Measurements from ENCODE around the gene ANKRD39.

ANKRD39 gene

DNA sequence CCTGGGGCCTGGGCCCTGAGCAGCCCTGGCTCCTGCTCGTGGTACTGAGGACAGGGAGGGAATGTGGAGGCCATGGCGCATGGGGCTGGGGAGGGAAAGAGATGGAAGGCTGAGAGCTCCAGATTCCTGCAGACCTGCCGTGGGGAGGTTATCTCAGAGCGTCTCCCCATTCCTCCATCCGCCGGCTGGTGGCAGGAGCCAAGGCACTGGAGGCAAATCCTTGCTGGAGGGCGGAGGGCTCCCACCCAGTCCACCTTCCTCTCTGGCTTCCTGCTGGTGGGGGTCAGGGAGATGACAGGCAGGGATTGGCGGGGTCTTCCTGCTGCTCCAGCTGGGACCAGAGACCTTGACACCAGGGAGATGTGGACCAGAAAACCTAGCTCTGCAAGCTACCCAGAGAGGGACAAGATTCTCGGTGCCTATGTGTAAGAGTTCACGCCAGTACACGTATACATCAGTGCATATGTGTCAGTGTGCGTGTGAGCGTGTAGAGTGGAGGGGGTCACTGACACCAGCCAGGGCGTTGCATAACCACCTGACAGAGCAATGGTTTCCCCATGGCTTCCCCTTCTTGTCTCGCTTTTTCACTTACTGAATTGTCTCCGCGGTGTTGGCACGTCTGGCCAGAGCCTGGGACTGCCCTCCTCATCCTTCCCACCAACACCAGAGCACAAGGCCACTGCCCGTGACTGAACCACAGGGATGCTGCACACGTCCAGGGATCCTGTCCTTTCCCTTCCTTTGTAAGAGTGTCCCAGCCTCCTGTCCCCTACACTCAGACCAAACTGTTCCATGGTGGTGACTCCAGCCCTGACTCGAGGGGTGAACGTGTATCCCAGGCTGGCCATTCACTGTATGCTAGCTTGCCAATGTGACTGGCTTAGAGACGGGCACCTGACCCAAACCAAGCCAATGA is 27.9 kb upstream of the ANKRD39 start:
- DNase-seq, result no peak

DNA sequence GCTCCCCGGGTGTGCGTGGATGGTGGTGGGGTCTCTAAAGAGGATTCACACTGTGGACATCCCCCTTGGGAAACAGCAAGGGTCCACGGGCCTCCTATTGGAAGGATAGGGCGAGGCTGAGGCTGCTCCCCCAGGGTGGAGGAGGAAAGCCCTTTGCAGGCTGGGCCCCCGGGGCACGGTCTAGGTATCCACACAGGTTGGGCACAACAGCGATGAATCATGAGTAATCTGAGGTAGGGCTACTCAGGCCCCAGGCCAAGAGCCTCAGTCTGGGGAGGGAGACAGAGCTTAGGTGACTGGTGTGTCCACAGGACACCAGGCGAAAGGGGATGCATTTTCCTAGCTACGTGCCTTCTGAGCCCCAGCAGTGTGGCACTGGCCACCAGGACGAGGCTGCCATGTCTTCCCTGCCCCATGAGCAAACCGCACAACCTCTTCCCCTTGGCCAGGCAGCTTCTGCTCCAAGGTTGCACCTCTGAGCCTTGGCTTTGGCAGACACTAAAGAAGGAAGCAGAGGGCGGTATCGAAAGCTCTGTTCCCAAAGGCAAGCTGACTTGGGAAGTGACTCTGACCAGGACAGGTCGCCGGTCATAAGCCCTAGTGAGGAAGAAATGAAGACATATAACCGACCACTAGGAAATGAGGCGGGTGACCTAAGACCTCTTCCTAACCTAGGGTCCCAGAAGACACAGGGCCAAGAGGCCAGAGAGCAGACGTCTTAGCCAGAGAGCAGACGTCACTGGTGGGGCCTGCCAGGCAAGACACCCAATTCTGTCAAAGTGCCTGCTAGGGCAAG is 26.7 kb upstream of the ANKRD39 start:
- no peak for DNase-seq

DNA sequence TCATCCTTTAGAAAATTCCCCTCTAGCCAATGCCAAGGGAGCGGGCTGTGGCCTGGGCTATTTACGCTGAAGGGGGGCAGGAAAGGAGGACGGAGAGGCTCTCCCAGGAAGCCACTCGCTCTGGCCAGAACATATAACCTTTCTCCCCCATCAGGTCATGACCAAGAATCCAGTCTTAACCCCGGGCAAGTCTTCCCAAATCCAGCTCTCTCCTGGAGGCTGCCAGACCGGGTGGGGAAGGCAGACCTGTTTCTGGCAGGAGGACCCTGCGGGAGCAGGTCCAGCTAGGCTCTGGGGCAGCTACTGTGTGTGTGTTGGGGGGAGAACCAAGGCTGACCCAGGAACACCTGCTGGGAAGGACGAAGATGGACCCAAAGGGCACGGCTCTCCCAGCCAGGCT is 25.5 kb upstream of the ANKRD39 start:
- DNase-seq, result no peak

DNA sequence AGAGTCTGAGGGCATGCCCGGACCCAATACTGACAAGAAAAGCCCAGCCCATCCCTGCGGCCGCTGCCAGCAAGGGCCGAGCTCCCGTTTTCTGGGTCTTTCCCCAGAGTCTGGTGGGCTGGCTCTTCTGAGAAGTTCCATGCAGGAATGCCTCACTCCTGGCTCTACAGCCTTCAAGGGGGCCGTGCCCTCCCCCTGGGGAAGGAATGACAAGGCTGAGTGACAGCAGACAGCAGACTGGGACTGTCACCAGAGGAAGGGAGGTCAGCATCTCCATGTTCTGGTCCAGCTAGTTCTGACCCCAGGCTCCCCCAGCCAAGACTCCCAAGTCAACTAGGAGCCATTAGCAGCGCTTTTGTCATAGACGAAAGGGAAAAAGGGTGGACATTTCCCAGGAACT is 25.1 kb upstream of the ANKRD39 start:
- DNase-seq, result no peak

DNA sequence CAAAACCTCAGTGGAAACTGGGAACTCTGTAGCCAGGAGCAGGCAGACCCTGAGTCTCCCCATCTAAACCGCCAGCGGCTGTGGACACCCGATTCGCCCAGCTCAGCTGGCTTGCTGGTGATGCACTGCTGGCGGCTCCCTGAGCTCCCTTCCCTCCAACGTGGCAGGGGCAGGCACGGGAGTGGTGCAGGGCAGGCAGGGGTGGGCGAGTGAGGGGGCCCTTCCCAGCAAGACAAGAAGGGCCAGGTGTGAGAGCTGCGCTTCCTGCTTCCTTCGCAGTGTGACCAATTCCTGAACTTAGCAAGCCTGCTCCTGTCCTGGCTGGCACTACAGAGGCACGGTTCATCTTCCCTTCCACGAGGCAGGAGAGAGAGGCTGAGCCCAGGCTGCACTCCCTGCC is 24.4 kb upstream of the ANKRD39 start:
- DNase-seq, result no peak

DNA sequence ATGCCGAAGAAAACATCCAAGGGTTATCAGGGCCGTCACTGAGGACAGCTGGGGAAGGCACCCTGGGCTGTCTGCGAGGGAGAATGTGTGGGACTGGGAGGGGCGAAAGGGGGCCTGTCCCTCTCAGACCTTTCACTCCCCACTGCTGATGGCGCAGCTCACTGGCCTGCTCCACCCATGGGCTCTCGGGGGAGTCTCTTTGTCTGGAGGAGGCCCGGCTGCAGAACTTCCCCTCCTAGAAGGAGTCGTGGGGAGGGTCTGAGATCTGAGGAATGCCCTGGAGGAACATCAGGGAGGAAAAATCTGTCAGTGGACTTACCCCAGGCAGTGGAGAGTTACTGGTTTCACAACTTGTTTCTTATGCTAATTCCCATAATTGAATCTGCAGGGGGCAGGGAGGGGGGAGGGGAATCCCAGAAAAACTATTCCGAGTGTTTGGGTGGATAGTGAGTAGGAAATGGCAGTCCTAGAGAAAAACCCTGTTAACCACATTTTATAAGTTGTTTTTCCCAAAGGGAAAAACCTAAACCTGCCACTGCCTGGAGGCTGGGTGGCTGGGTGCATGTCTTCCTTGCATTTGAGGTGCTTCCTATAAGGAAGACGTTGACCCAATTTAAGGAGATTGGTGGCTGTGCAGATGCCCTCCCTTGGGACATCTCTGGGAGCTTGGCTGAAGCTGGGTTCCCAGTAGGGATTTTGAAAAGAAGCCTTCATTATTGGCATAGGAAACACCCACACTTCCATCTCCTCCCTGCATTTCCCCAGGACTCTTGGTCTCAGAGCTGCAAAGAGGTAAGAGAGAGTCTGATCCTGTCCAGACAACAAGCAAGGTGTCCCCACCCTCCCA is 23.8 kb upstream of the ANKRD39 start:
- DNase-seq, result no peak

DNA sequence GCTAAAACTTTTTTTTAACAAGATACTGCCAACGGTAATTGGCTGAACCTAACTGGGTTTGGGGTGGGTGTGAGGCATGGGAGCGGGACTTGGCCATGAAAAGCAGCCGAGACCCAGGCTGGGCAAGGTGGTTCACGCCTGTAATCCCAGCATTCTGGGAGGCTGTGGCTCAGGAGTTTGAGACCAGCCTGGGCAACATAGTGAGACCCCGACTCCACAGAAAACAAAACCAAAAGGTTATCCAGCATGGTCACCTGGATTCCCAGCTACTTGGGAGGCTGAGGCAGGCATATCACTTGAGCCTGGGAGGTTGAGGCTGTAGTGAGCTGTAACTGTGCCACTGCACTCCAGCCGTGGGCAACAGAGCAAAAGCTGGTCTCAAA is 23.1 kb upstream of the ANKRD39 start:
- DNase-seq, result no peak

DNA sequence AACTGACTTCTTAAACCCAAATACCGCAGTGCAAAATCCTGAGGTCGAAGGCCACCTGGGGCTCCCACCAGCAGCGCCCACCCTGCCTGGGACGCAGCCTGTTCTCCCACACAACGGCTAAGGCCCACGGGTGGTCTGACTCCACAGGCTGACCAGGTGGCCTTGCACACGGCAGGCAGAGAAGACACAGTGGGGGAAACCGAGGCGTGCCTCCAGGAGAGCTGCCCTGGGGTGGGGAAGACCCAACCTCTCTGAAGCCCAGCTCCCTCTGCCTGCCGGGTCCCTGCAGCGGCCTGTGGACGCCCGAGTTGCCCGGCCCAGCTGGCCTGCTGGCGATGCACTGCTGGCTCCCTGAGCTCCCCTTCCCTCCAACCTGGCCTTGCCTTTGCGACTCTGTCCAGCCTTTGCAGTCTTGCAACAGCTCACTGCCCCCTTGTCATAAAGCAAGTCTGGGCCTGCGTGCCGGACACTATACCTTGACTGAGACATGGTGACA is 21.8 kb upstream of the ANKRD39 start:
- no peak for DNase-seq

DNA sequence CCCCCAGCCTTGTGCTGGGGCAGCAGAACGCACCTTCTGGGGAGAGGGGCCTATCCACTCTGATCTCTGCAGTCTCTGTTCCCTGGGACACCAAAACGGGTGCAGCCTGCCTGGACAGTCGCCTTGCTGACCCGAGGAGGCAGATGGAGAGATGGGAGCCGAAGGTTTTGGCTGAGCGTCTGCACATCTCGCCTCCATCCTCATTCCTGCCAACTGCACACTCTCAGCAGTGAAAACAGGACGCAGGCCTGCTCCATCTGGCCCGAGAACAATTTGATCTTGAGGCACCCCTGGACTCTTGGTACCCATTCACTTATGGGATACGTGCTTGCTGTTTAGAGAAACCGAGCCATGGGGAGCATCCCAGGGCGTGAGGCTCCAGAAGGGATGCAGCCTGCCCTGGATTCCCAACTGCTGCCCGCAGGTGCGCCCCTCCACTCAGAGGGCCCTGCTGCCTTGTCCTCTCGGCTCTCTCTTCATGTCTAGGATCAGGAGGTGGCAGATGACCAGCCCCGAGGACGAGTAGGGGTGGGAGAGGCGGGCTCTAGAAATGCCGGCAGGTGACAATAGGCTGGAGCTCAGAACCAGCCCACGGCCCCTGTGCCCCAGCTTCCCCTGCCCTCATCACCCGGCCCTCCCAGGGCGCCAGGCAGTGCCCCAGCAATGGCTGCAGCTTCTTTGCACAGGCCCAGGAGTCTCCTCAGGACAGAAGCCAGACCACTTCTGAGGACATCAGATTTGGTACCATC is 21.2 kb upstream of the ANKRD39 start:
- no peak for DNase-seq

DNA sequence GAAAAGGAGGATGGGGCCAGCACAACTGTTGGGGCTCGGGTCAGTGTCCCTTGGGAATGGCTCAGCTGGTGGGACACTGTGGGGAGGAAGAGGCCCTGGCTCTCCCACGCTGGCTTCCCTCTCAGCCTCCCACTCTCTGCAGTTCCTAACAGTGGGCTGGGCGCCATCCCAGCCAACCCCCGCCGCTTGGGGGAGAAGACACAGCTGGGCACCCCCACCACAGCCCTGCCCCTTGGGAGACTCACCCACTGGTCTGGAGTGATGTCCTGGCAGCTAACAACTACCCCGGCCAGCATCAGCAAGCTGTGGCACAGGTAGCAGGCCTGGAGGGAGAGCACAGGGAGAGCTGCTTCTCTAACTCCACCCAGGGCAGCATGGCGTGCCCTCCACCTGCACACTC is 20.4 kb upstream of the ANKRD39 start:
- DNase-seq, result no peak

DNA sequence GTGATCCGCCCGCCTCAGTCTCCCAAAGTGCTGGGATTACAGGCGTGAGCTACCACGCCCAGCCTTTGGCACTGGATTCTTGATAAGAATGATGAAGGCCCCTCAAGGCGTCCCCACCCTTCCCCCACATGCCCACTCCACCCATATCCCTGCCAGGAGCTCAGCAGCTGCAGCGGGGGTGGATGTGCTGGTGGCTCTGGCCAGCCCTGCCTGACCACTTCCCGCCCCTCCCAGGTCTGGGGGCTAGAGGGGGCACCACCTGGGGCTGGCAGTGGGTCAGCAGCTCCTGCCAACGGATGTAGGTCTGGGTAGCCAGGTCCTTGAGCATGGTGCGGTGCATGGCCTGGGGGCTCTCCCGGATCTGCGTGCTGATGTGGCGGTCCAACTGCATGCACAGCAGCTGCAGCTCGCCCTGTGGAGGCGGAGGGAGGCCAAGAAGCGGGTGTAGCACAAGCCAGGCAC is 19.8 kb upstream of the ANKRD39 start:
- no peak for DNase-seq

DNA sequence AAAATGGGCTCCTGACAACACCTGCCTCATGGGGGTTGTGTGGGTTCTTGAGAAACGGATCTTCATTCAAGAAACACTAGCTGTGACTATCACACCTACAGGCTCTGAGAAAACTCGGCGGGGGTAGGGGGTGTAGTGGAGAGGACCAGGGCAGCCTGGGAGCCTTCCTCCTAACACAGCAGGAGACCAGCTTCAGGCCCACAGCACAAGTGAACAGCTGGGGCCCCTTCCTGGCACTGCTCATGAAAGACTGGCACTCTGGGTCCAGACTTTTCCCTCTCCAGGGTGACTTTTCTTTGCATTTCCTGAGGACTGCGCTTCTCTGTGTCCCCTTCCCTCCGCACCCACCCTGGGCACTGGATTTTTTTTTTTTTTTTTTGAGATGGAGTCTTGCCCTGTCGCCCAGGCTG is 19.2 kb upstream of the ANKRD39 start:
- DNase-seq, result no peak

DNA sequence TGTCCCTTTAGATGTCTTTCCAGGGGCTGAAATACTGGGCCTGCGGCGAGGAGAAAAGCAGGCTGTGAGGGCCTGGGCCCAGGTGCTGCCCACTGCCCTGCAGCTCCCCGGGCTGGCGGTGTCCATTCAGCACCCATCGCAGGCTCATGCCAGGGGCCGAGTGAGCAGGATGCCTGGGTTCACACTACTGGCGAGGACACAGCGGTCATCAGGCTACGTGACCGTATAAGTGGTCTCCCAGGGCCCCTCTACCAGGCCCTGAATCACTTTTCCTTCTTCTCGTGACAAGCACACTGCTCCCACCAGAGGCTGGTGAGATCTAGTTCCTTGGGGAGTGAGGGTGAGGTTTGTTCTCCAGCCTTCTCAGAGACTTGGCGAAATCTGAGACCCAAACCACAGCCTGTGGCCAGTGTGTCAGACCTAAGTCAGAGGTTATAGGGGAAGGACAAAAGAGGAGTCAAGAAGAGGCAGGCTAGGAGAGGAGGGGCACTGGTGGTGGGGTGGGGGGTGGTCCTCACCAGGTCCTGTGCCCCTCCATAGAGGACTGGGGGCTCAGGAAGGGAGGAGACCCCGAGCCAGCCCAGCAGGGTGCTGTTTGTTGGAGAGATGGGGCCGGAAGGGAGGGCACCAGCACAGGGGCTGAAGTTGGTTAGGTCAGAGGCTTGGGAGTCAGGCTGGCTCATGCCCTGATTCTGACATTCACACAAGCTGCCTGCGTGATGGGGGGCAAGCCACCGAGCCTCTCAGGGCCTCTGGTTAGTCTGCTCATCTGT is 18.6 kb upstream of the ANKRD39 start:
- no peak for DNase-seq

DNA sequence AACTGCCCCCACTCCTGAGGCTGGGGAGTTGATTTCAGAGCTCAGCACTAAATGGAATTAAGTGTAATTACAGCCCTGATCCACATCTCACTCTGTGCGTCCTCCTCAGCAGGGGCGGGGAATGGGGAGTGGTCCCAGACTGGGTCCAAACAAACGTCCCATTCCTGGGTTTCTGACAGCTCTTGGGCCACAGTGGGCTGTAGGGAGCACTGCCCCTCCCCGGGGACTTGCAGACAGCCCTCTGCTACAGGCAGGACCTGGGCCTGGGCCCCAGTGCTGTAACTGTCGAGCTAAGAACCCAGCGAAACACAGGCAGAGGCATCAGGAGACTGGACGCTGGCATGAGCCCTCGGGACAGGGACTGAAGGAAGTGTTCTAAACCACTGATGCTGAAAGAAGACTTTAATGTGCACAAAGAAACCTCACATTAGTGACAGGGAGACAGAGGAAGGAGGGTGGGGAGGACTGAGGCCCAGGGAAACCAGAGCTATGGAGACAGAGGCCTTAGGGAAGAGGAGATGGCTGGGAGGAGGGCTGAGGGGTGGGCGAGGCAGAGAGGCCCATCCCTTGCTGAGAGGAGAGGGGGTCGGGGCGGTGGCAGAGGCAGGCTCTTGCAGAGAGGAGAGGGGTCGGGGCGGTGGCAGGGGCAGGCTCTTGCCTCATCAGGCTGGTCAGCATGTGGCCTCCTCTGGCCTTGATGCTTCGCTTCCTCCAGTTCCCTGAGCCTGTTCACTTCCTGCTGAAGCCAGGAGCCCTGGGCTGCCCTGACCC is 17.9 kb upstream of the ANKRD39 start:
- no peak for DNase-seq

DNA sequence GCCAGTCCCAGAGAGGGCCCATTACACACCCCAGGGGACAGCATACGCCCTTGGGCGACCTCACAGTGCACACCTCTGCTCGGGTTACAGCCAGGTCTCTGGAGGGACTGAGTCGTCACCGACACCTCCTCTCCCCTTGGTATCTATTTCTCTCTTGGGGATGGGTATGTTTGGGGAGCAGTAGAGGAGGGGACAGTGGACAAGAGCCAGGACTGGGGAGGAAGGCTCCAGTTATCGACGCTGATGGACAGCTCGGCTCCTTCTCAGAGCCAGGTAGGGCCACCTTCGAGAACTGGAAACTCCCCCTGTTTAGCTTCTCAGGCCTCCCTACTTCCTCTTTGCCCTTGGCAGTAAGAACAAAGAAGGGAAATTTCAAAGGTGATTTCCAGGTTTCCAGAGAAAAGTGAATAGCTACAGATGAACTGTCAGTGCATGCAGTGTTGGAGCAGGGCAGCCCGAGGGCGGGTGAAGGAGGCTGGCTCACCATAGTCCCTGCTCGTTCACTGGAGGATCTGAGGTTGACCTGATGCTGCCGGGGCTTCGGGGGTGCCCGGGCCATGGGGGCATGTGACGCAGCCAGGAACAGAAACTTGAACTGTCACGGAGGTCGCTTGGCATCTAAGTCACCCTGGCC is 16.5 kb upstream of the ANKRD39 start:
- no peak for DNase-seq

DNA sequence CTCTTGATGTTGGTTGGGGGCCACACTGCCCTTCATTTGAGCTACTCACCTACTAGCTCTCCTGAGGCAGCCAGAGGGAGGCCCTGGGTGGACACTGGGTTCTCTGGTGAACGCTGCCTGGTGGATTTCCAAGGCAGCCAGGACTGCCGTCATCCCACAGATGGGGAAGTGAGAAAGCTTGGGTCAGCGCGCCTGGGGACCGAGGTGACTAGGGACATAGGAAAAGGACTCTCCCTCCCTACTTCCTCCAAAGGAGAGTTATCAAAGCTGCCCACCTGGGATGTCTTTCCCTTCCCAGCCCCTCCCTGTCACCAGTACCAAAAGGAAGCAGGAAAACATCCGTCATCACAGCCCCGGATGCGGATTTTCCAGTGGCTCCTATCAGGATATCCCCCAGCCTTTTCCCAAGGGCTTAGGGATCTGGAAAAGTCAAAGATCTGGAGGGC is 15.9 kb upstream of the ANKRD39 start:
- no peak for DNase-seq

DNA sequence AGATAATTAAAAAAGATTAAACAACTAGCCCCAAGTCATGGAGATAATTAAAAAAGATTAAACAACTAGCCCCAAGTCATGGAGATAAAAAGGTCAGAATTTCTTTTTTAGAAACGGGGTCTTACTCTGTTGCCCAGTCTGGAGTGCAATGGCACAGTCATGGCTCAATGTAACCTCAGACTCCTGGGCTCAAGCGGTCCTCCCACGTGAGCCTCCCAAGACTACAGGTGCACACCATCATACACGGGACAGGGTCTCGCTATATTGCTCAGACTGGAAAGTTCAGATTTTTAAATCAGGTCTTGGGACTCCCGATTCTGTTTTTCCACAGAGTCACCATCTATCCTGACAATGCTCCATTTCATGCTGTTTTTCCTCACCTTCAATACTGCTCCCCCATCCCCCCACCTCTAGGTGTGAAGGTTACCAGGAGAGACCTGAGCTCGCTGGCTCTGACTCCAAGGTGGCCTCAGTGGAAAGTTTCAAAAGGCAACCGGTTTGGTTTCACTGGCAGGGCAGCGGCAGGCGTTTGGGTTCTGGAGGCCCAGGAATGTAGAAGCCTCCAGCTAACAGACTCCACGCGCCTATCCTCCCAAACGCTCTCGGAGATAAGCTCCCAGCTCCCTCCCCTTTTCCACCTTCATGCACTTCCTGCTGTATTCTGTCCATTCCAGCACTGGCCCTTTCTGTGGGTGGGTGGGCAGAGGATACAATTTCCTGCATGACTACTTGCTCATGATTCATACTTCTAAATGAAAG is 15.0 kb upstream of the ANKRD39 start:
- no peak for DNase-seq

DNA sequence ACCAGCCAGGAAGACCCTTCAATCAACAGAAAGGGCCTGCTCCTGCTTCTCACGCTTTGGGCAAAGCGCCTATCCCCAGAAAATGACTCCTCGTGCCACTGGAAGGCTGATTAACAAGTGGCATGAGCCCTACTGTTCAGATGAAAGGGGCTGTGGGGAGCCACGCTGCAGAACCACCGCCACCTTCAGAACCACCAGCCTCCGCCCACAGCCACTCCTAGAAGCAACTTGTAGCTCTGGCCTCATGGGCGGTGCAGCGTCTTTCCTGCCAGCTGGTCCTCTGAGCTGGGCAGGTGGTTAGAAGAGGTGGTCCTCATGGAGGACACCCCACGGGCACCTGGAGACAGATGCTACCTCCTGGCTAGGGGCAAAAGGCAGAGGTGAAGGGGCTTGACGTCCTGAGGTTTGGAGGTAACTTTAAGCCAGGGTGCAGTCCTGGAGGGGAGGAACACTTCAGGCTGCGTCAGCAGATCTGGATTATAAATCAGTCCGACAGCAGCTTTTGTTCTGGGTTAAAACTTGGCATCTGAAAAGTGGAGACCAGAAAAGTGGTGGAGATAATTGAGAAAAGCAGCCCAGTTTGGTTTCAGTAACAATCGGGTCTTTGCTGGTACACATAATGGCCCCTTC is 12.9 kb upstream of the ANKRD39 start:
- DNase-seq, result no peak

All from SIG-M5 (cell line).